ENCODE results near the gene TEAD2. TPM values are rescaled to one million over a fixed set of nuclear protein-coding genes. Genes with fewer than 3 reads are reported as not detected.

Gene TEAD2
- total RNA-seq, 1 donor from 2014 or later: 168 TPM

GRCh38 chr19:49366110-49366509 lies 3.9 kb upstream of the TEAD2 start:
- TF ChIP-seq CTCF (IDR thresholded peaks at IDR 0.05; ENCODE audit: unreplicated experiment): no peak
- Mint-ChIP-seq H3K27ac (no peak overlapping the region), H3K9me3 (peaks cover 12% of the 10 kb centered on the region), H3K27me3 (ENCODE audit: low read depth) (no peaks in the 10 kb centered on the region), H3K36me3 (peaks cover 19% of the 10 kb centered on the region), H3K4me3 (no peak overlapping the region), H3K4me1 (peaks cover 2% of the 10 kb centered on the region)
- DNase-seq (ENCODE audit: low spot score in 2 of 2, unreplicated experiment in 2 of 2): no peak

- Mint-ChIP-seq H3K9me3 (peaks cover 4% of the 10 kb centered on the region), H3K4me1 (peaks cover 9% of the 10 kb centered on the region)
These were observed 2.0 kb upstream of the TEAD2 start for GRCh38 chr19:49364083-49364737.

GRCh38 chr19:49363268-49364082 lies 1.3 kb upstream of the TEAD2 start, which contains the start of gene DKKL1:
Gene DKKL1, plus strand, starts transcription at chr19:49363877. Its CDS starts 122 bp downstream, at chr19:49363999.
- Mint-ChIP-seq H3K36me3 (peaks cover 7% of the 10 kb centered on the region), H3K27ac (no peak within 1 kb of the TSS), H3K4me1 (peaks cover 9% of the 10 kb centered on the region), H3K4me3 (no peak within 1 kb of the TSS), H3K27me3 (ENCODE audit: low read depth) (no peaks in the 10 kb centered on the region), H3K9me3 (no peaks in the 10 kb centered on the region)
- peak; percentile 14 for TF ChIP-seq CTCF (IDR thresholded peaks at IDR 0.05; ENCODE audit: unreplicated experiment)
- peak; percentile 90 to 99 for DNase-seq (ENCODE audit: low spot score in 2 of 2, unreplicated experiment in 2 of 2)

More at GRCh38 chr19:49364083-49364737, 2.0 kb upstream of the TEAD2 start:
- H3K27me3 Mint-ChIP-seq (ENCODE audit: low read depth): no peaks in the 10 kb centered on the region
- H3K4me3 Mint-ChIP-seq: no peak overlapping the region
- no peak for DNase-seq (ENCODE audit: low spot score in 2 of 2, unreplicated experiment in 2 of 2)
- no peak for TF ChIP-seq CTCF (IDR thresholded peaks at IDR 0.05; ENCODE audit: unreplicated experiment)
- peaks cover 8% of the 10 kb centered on the region for H3K36me3 Mint-ChIP-seq
- no peak overlapping the region for H3K27ac Mint-ChIP-seq

- peak; percentile 44 to 67 for DNase-seq (ENCODE audit: low spot score in 2 of 2, unreplicated experiment in 2 of 2)
- Mint-ChIP-seq H3K4me3 (no peak overlapping the region), H3K27ac (no peak overlapping the region), H3K9me3 (no peaks in the 10 kb centered on the region), H3K27me3 (ENCODE audit: low read depth) (no peaks in the 10 kb centered on the region), H3K36me3 (peaks cover 11% of the 10 kb centered on the region), H3K4me1 (peaks cover 12% of the 10 kb centered on the region)
- no peak for TF ChIP-seq CTCF (IDR thresholded peaks at IDR 0.05; ENCODE audit: unreplicated experiment)
These were observed 682 bp upstream of the TEAD2 start for GRCh38 chr19:49362929-49363267.

DNA sequence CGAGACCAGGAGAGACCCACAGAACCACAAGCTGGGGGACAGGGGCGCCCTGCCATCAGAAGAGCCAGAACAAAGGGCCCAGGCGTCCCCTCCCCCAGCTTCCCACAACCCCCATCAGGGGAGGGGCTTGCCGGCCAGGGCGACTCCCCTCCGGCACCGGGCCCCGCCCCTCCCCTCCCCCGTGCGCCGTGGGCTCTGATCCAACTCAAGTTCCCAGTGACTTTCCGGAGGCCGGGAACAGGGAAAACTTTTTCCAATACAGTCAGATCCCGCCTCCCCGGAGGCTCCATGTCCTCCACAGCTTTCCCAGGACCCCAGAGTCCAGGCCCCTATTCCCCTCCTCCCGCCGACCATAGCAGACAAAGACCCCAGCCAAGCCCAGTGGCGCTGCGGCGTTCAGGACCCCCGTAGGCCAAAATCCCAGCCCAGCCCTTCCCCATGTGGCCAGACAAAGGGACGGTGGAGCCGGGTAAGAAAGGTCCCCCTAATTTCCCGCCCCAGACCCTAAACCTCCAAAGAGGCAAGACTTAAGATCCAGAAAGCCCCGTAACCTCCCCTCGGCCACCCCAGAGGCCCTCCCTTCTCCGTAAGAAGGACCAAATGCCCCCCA lies 673 bp downstream of the TEAD2 start:
- no peak overlapping the region for H3K4me3 Mint-ChIP-seq
- H3K9me3 Mint-ChIP-seq: no peaks in the 10 kb centered on the region
- no peaks in the 10 kb centered on the region for H3K27me3 Mint-ChIP-seq (ENCODE audit: low read depth)
- H3K4me1 Mint-ChIP-seq: peaks cover 22% of the 10 kb centered on the region
- H3K36me3 Mint-ChIP-seq: peaks cover 17% of the 10 kb centered on the region
- DNase-seq (ENCODE audit: low spot score in 2 of 2, unreplicated experiment in 2 of 2): peak; percentile 75 to 77
- no peak for TF ChIP-seq CTCF (IDR thresholded peaks at IDR 0.05; ENCODE audit: unreplicated experiment)
- H3K27ac Mint-ChIP-seq: no peak overlapping the region
